Breast epithelium (tissue), 3 donors: ENCODE measurements around the gene SLC8A3.

Source experiments
- POLR2AphosphoS5 ChIP-seq, 3 donors: sonication (generic); formaldehyde crosslinking; IDR thresholded peaks; one replicate each; pipeline ENCODE4 v1.6.1; 2017; ENCODE audit warnings: antibody characterized with exemption in 3 of 3
- TF ChIP-seq, protein P1 (sequence below), 3 donors: fragments of 450-650 bp; IDR thresholded peaks; one replicate each; pipeline ENCODE4 v1.5.1; 2016 to 2017; ENCODE audit warnings: antibody characterized with exemption in 3 of 3, mild to moderate bottlenecking in 3 of 3, moderate library complexity in 3 of 3

DNA sequence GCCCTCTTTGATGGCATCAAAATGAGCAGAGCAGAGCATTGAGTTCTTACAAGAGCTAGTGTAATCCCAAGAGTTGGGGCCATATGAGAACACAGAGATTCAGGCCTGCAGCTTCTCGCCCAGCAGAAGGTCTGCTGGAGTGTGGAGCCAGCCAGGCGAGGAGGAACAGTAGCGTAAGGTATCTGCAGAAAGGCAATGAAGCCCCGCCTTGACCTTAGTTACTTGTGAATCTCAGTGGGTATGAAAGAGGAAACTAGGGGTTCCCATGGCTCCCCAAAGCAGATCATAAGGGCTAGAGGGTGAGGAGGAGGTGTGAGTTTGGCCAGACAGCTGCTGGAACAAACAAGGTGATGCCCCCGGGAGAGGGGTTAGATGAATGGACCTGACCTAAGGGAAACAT, 49.4 kb downstream of the SLC8A3 start:
- TF ChIP-seq, protein P1, sequence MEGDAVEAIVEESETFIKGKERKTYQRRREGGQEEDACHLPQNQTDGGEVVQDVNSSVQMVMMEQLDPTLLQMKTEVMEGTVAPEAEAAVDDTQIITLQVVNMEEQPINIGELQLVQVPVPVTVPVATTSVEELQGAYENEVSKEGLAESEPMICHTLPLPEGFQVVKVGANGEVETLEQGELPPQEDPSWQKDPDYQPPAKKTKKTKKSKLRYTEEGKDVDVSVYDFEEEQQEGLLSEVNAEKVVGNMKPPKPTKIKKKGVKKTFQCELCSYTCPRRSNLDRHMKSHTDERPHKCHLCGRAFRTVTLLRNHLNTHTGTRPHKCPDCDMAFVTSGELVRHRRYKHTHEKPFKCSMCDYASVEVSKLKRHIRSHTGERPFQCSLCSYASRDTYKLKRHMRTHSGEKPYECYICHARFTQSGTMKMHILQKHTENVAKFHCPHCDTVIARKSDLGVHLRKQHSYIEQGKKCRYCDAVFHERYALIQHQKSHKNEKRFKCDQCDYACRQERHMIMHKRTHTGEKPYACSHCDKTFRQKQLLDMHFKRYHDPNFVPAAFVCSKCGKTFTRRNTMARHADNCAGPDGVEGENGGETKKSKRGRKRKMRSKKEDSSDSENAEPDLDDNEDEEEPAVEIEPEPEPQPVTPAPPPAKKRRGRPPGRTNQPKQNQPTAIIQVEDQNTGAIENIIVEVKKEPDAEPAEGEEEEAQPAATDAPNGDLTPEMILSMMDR (IDR thresholded peaks at IDR 0.05) = no peak
- no peak for TF ChIP-seq POLR2AphosphoS5 (IDR thresholded peaks at IDR 0.05)
